Measurements from ENCODE around the gene GAD1. TPM values are rescaled to one million over a fixed set of nuclear protein-coding genes. Genes with fewer than 3 reads are reported as not detected.

Gene GAD1
- polyA plus RNA-seq, 4 donors = 0.56 to 2.8 (median 1.1) TPM

- no peak for DNase-seq (ENCODE audit: low read depth in 4 of 4, low spot score in 2 of 4)
Measured at GRCh38 chr2:170887496-170887895, 70.8 kb downstream of the GAD1 start.

- DNase-seq (ENCODE audit: low read depth in 4 of 4, low spot score in 2 of 4) = no peak
Measured at GRCh38 chr2:170887896-170888295, 71.2 kb downstream of the GAD1 start.

GRCh38 chr2:170891893-170892292 lies 75.2 kb downstream of the GAD1 start:
- no peak for DNase-seq (ENCODE audit: low read depth in 4 of 4, low spot score in 2 of 4)

- DNase-seq (ENCODE audit: low read depth in 4 of 4, low spot score in 2 of 4) = no peak
Measured at GRCh38 chr2:170892391-170892951, 75.8 kb downstream of the GAD1 start.

- DNase-seq (ENCODE audit: low read depth in 4 of 4, low spot score in 2 of 4) = no peak
Measured at GRCh38 chr2:170895023-170895757, 78.5 kb downstream of the GAD1 start.

GRCh38 chr2:170896622-170897021 lies 79.9 kb downstream of the GAD1 start:
- no peak for DNase-seq (ENCODE audit: low read depth in 4 of 4, low spot score in 2 of 4)

GRCh38 chr2:170897108-170897507 lies 80.4 kb downstream of the GAD1 start:
- DNase-seq (ENCODE audit: low read depth in 4 of 4, low spot score in 2 of 4) = no peak

GRCh38 chr2:170905864-170906263 lies 89.2 kb downstream of the GAD1 start:
- DNase-seq (ENCODE audit: low read depth in 4 of 4, low spot score in 2 of 4) = no peak

Other genes starting within 250 kb of the GAD1 start
- gene SP5, start 101.5 kb upstream of the GAD1 start, polyA plus RNA-seq (ENCODE audit: insufficient read length in 4 of 4) = 1 to 10 TPM in 2 of 4 donors, under 1 TPM in 2; 0.47 to 2.7 (median 0.96) TPM
- gene ERICH2, start 46.5 kb upstream of the GAD1 start, polyA plus RNA-seq (ENCODE audit: insufficient read length in 4 of 4) = 1 to 10 TPM; 1.5 to 2.9 (median 2.1) TPM
- gene GORASP2, start 112.4 kb downstream of the GAD1 start, polyA plus RNA-seq (ENCODE audit: insufficient read length in 4 of 4) = 10 to 100 TPM; 69.8 to 90.3 (median 85.3) TPM

Data from left renal cortex interstitium (tissue), 4 donors.